ENCODE measurements around the gene CLIP1. TPM values are rescaled to one million over a fixed set of nuclear protein-coding genes. Genes with fewer than 3 reads are reported as not detected.

CLIP1 gene
- total and polyA plus RNA-seq, 4 donors: 26.6 to 93.7 (median 45.8) TPM

GRCh38 chr12:122427403-122427802 is 4.9 kb upstream of the CLIP1 start:
- Histone ChIP-seq H3K9me3 (ENCODE audit: control insufficient read depth in 4 of 4, insufficient read depth in 3 of 4, low read length in 3 of 4) (no peaks in the 10 kb centered on the region), H3K27ac (ENCODE audit: low read depth in 1 of 2, low read length in 1 of 2) (no peak overlapping the region), H3K9ac (ENCODE audit: insufficient read depth in 1 of 2, low read length in 2 of 2) (no peak overlapping the region), H3K4me3 (no peak overlapping the region), H3K36me3 (ENCODE audit: control insufficient read depth in 4 of 4, insufficient read depth in 4 of 4, low read length in 4 of 4) (no peaks in the 10 kb centered on the region), H3K4me1 (ENCODE audit: control insufficient read depth in 5 of 5, insufficient read depth in 5 of 5, low read length in 5 of 5) (peaks cover 0 to 9% (median 0%) of the 10 kb centered on the region in 5 donors), H3K27me3 (ENCODE audit: control insufficient read depth in 3 of 3, insufficient read depth in 3 of 3, low read length in 2 of 3) (no peaks in the 10 kb centered on the region)
- ATAC-seq (ENCODE audit: insufficient read depth, low FRiP score) (no peak), DNase-seq (no peak)
- WGBS, 2 donors: 93% methylated on average over 9 of the region's 9 CpGs
- no peak for TF ChIP-seq CTCF (IDR thresholded peaks at IDR 0.05; ENCODE audit: control extremely low read depth, extremely low read depth)

- Histone ChIP-seq H3K4me3 (peak overlapping the region; percentile 72), H3K27me3 (ENCODE audit: control insufficient read depth in 3 of 3, insufficient read depth in 3 of 3, low read length in 2 of 3) (no peaks in the 10 kb centered on the region), H3K9me3 (ENCODE audit: control insufficient read depth in 4 of 4, insufficient read depth in 3 of 4, low read length in 3 of 4) (no peaks in the 10 kb centered on the region), H3K4me1 (ENCODE audit: control insufficient read depth in 5 of 5, insufficient read depth in 5 of 5, low read length in 5 of 5) (peaks cover 0 to 20% (median 8%) of the 10 kb centered on the region in 5 donors), H3K36me3 (ENCODE audit: control insufficient read depth in 4 of 4, insufficient read depth in 4 of 4, low read length in 4 of 4) (no peaks in the 10 kb centered on the region), H3K9ac (ENCODE audit: insufficient read depth in 1 of 2, low read length in 2 of 2) (peak overlapping the region; percentile 63 to 81), H3K27ac (ENCODE audit: low read depth in 1 of 2, low read length in 1 of 2) (peak overlapping the region; percentile 95 to 99)
- TF ChIP-seq CTCF (IDR thresholded peaks at IDR 0.05; ENCODE audit: control extremely low read depth, extremely low read depth): no peak
- 15 to 16% methylated on average over 21 of the region's 21 CpGs for WGBS, 2 donors
- ATAC-seq (ENCODE audit: insufficient read depth, low FRiP score) (no peak), DNase-seq (peak; percentile 46 to 55 (median 48))
Measured at GRCh38 chr12:122423258-122424165, 1.0 kb upstream of the CLIP1 start.

GRCh38 chr12:122422730-122423257 is 325 bp upstream of the CLIP1 start:
- no peak for TF ChIP-seq CTCF (IDR thresholded peaks at IDR 0.05; ENCODE audit: control extremely low read depth, extremely low read depth)
- peak; percentile 12 for ATAC-seq (ENCODE audit: insufficient read depth, low FRiP score)
- 0% methylated on average over 17 to 39 of the region's 39 CpGs for WGBS, 2 donors
- H3K36me3 ChIP-seq (ENCODE audit: control insufficient read depth in 4 of 4, insufficient read depth in 4 of 4, low read length in 4 of 4): no peaks in the 10 kb centered on the region
- peak overlapping the region; percentile 63 to 81 for H3K9ac ChIP-seq (ENCODE audit: insufficient read depth in 1 of 2, low read length in 2 of 2)
- peak in 2 of 3 donors; percentile 29 to 61 for DNase-seq
- no peaks in the 10 kb centered on the region for H3K27me3 ChIP-seq (ENCODE audit: control insufficient read depth in 3 of 3, insufficient read depth in 3 of 3, low read length in 2 of 3)
- H3K4me3 ChIP-seq: peak overlapping the region; percentile 72
- H3K27ac ChIP-seq (ENCODE audit: low read depth in 1 of 2, low read length in 1 of 2): peak overlapping the region; percentile 95 to 99
- H3K9me3 ChIP-seq (ENCODE audit: control insufficient read depth in 4 of 4, insufficient read depth in 3 of 4, low read length in 3 of 4): no peaks in the 10 kb centered on the region
- H3K4me1 ChIP-seq (ENCODE audit: control insufficient read depth in 5 of 5, insufficient read depth in 5 of 5, low read length in 5 of 5): peaks cover 0 to 20% (median 8%) of the 10 kb centered on the region in 5 donors

Data from lung (tissue), 12 donors.